ENCODE data around the gene APOBEC3A. TPM values are rescaled to one million over a fixed set of nuclear protein-coding genes. Genes with fewer than 3 reads are reported as not detected.

APOBEC3A gene
- total and polyA plus RNA-seq, 10 of the 15 experiments (the other 5 are each of a cell fraction or from before 2014, with no cell fraction given): 0.20 TPM; not detected in 9

DNA sequence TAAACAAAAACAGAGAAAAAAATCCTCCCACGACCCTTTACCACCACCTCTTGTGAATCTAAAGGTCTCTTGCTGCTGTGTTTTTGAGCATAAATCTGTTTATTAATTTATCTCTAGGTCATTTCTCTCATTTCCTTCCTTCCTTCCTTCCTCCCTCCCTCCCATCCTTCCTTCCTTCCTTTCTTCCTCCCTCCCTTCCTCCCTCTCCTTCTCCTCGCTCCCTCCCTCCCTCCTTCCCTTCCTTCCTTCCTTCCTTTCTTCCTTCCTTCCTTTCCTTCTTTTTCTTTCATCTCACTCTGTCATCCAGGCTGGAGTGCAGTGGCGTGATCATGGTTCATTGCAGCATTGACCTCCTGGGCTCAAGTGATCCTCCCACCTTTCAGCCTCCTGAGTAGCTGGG lies 13.5 kb upstream of the APOBEC3A start (continued):
- no peak for TF ChIP-seq JUNB (IDR thresholded peaks at IDR 0.05)
- no peak for TF ChIP-seq RAD51 (IDR thresholded peaks at IDR 0.05)
- TF ChIP-seq, protein P1, sequence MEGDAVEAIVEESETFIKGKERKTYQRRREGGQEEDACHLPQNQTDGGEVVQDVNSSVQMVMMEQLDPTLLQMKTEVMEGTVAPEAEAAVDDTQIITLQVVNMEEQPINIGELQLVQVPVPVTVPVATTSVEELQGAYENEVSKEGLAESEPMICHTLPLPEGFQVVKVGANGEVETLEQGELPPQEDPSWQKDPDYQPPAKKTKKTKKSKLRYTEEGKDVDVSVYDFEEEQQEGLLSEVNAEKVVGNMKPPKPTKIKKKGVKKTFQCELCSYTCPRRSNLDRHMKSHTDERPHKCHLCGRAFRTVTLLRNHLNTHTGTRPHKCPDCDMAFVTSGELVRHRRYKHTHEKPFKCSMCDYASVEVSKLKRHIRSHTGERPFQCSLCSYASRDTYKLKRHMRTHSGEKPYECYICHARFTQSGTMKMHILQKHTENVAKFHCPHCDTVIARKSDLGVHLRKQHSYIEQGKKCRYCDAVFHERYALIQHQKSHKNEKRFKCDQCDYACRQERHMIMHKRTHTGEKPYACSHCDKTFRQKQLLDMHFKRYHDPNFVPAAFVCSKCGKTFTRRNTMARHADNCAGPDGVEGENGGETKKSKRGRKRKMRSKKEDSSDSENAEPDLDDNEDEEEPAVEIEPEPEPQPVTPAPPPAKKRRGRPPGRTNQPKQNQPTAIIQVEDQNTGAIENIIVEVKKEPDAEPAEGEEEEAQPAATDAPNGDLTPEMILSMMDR (IDR thresholded peaks at IDR 0.05 in 2 of 3, conservative IDR thresholded peaks at IDR 0.05 in 1 of 3; ENCODE audit: control insufficient read depth in 2 of 3, extremely low read depth in 1 of 3, insufficient read depth in 1 of 3, low read depth in 3 of 3, low read length in 3 of 3): no peak
- no peak for TF ChIP-seq STAT1 (conservative IDR thresholded peaks at IDR 0.05)
- TF ChIP-seq CHD2 (IDR thresholded peaks at IDR 0.05; ENCODE audit: borderline replicate concordance, low read depth, low read length): no peak
- TF ChIP-seq PAX5 (IDR thresholded peaks at IDR 0.05; ENCODE audit: borderline replicate concordance, low read depth, low read length): no peak

DNA sequence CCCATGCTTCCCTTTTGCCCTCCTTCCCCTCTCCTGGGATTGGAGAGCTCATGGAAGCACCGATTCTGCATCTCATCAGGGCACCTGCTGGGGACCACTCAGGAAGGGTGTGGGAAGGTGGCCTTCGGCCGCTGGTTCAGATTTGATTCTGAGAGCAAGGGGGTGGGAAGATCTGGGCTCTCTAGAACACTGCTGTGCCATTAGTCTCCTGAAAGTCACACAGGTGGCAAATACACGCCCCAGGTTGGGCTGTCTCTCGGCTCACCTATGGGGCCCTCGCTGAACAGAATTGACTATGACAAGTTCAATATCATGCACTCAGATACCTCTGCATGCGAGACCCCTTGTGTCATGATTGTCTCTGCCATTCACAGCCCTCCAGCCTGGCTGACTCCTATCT lies 12.8 kb upstream of the APOBEC3A start:
- CTCF ChIA-PET: interaction anchor here (1.1 kb wide), 1 partner anchor 29 kb away, joined by 3 read pairs; no protein-coding TSS in a partner anchor
- H3K27me3 ChIP-seq (replicated peaks in 1 of 2; ENCODE audit: control insufficient read depth in 2 of 2, insufficient read depth in 2 of 2, low read length in 1 of 2): no peaks in the 10 kb centered on the region

More for the DNA sequence above, 12.8 kb upstream of the APOBEC3A start:
- no peak for TF ChIP-seq SUPT20H (IDR thresholded peaks at IDR 0.05; ENCODE audit: borderline replicate concordance, control insufficient read depth, low read depth, low read length)
- TF ChIP-seq CHD1 (IDR thresholded peaks at IDR 0.05; ENCODE audit: low read depth, low read length): no peak
- no peak for TF ChIP-seq KAT2A (conservative IDR thresholded peaks at IDR 0.05; ENCODE audit: control insufficient read depth, low read depth, low read length)
- TF ChIP-seq POLR2AphosphoS2 (IDR thresholded peaks at IDR 0.05; ENCODE audit: low read depth, low read length): no peak
- no peak for TF ChIP-seq RB1 (IDR thresholded peaks at IDR 0.05; ENCODE audit: borderline replicate concordance)
- TF ChIP-seq, protein P2, sequence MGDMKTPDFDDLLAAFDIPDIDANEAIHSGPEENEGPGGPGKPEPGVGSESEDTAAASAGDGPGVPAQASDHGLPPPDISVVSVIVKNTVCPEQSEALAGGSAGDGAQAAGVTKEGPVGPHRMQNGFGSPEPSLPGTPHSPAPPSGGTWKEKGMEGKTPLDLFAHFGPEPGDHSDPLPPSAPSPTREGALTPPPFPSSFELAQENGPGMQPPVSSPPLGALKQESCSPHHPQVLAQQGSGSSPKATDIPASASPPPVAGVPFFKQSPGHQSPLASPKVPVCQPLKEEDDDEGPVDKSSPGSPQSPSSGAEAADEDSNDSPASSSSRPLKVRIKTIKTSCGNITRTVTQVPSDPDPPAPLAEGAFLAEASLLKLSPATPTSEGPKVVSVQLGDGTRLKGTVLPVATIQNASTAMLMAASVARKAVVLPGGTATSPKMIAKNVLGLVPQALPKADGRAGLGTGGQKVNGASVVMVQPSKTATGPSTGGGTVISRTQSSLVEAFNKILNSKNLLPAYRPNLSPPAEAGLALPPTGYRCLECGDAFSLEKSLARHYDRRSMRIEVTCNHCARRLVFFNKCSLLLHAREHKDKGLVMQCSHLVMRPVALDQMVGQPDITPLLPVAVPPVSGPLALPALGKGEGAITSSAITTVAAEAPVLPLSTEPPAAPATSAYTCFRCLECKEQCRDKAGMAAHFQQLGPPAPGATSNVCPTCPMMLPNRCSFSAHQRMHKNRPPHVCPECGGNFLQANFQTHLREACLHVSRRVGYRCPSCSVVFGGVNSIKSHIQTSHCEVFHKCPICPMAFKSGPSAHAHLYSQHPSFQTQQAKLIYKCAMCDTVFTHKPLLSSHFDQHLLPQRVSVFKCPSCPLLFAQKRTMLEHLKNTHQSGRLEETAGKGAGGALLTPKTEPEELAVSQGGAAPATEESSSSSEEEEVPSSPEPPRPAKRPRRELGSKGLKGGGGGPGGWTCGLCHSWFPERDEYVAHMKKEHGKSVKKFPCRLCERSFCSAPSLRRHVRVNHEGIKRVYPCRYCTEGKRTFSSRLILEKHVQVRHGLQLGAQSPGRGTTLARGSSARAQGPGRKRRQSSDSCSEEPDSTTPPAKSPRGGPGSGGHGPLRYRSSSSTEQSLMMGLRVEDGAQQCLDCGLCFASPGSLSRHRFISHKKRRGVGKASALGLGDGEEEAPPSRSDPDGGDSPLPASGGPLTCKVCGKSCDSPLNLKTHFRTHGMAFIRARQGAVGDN (IDR thresholded peaks at IDR 0.05): no peak
- no peak for TF ChIP-seq BCL11A (IDR thresholded peaks at IDR 0.05; ENCODE audit: low read depth, low read length)
- TF ChIP-seq, protein P3, sequence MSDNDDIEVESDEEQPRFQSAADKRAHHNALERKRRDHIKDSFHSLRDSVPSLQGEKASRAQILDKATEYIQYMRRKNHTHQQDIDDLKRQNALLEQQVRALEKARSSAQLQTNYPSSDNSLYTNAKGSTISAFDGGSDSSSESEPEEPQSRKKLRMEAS (IDR thresholded peaks at IDR 0.05; ENCODE audit: low read depth, low read length): no peak
- TF ChIP-seq KLF5 (IDR thresholded peaks at IDR 0.05; ENCODE audit: partially characterized antibody): no peak
- TF ChIP-seq NFYA (IDR thresholded peaks at IDR 0.05; ENCODE audit: borderline replicate concordance, low read depth, low read length): no peak
- no peak for TF ChIP-seq CBX3 (IDR thresholded peaks at IDR 0.05; ENCODE audit: borderline replicate concordance, low read depth)
- TF ChIP-seq PAX8 (IDR thresholded peaks at IDR 0.05): no peak
- Histone ChIP-seq H3K9ac (ENCODE audit: control insufficient read depth, insufficient read depth, low read length) (no peak overlapping the region), H4K20me1 (ENCODE audit: control insufficient read depth, insufficient read depth) (no peaks in the 10 kb centered on the region), H2AFZ (ENCODE audit: control insufficient read depth, low read depth, low read length) (no peak overlapping the region), H3K4me2 (ENCODE audit: control insufficient read depth, insufficient read depth) (no peak overlapping the region), H3K27ac (ENCODE audit: control insufficient read depth, insufficient read depth) (no peak overlapping the region), H3K79me2 (ENCODE audit: control insufficient read depth, insufficient read depth, low read length) (no peaks in the 10 kb centered on the region), H3K9me3 (replicated peaks; ENCODE audit: control insufficient read depth, insufficient read depth, low read length) (no peaks in the 10 kb centered on the region), H3K36me3 (ENCODE audit: control insufficient read depth in 2 of 2, insufficient read depth in 2 of 2, low read length in 1 of 2) (no peaks in the 10 kb centered on the region), H3K4me1 (ENCODE audit: control insufficient read depth, insufficient read depth, low read length) (peaks cover 39% of the 10 kb centered on the region), H3K4me3 (no peak overlapping the region)
- ChIA-PET RAD21 (ENCODE audit: unreplicated experiment) (no interaction called here), POLR2A (interaction anchor here (1.0 kb wide), 1 partner anchor 9 kb away, joined by 3 read pairs; no protein-coding TSS in a partner anchor), SMC1A (ENCODE audit: uncharacterized antibody, unreplicated experiment) (no interaction called here)
- no peak for ATAC-seq
- no TSS peak for BruUV-seq (replicated peaks)
- in situ Hi-C loops (cut with MboI) (no loop called here), intact Hi-C loops (cut with micrococcal nuclease; ENCODE audit: unreplicated experiment) (loop anchor here (5.0 kb wide), 1 partner anchor 38 kb away; the partner anchor contains the start of gene APOBEC3B)
- 68% methylated on average over 7 of the region's 7 CpGs for WGBS (ENCODE audit: insufficient coverage, insufficient replicate concordance, low lambda C conversion rate, missing lambda C conversion rate)
- FAIRE-seq: no peak
- no peak for DNase-seq (ENCODE audit: low read depth, low spot score)
